HG02763 (cell line): ENCODE results near the gene CPLX1.

Experiments
- ATAC-seq: cut with Tn5 transposase; IDR thresholded peaks from one replicate; pipeline ENCODE4 v1.9.1; 2021; ENCODE audit warnings: mild to moderate bottlenecking, moderate library complexity; ENCODE audit not compliant: unreplicated experiment

CPLX1 gene

GRCh38 chr4:793941-794621, 31.8 kb downstream of the CPLX1 start:
- no peak for ATAC-seq

- ATAC-seq = no peak
These were observed 32.7 kb downstream of the CPLX1 start for GRCh38 chr4:793093-793861.

GRCh38 chr4:792626-793092, 33.3 kb downstream of the CPLX1 start:
- ATAC-seq = no peak

GRCh38 chr4:791898-792625, 33.9 kb downstream of the CPLX1 start:
- ATAC-seq = no peak

- ATAC-seq = no peak
These were observed 34.6 kb downstream of the CPLX1 start for GRCh38 chr4:791252-791897.

GRCh38 chr4:790466-790820, 35.5 kb downstream of the CPLX1 start:
- ATAC-seq = no peak

GRCh38 chr4:789571-790465, 36.1 kb downstream of the CPLX1 start:
- ATAC-seq = no peak

- ATAC-seq = no peak
These were observed 37.2 kb downstream of the CPLX1 start for GRCh38 chr4:788636-789297.

- ATAC-seq = no peak
These were observed 37.8 kb downstream of the CPLX1 start for GRCh38 chr4:788006-788635.

GRCh38 chr4:787561-787981, 38.4 kb downstream of the CPLX1 start:
- ATAC-seq = no peak

- ATAC-seq = no peak
These were observed 39.0 kb downstream of the CPLX1 start for GRCh38 chr4:786861-787300.

- no peak for ATAC-seq
These were observed 39.7 kb downstream of the CPLX1 start for GRCh38 chr4:786074-786741.

GRCh38 chr4:785332-786073, 40.4 kb downstream of the CPLX1 start:
- ATAC-seq = no peak

- ATAC-seq = no peak
These were observed 41.3 kb downstream of the CPLX1 start for GRCh38 chr4:784401-785331.

GRCh38 chr4:781493-782216, 44.3 kb downstream of the CPLX1 start:
- ATAC-seq = peak; percentile 96
